ENCODE measurements around the gene TMED6. TPM values are rescaled to one million over a fixed set of nuclear protein-coding genes. Genes with fewer than 3 reads are reported as not detected.

TMED6 gene
- total and polyA plus RNA-seq, 2 donors (not counting 3 experiments of a cell fraction or from before 2014, with no cell fraction given) = 1.2 TPM; not detected in 1

GRCh38 chr16:69371564-69371963 is 20.0 kb upstream of the TMED6 start:
- dilution Hi-C loops (cut with MboI; ENCODE audit: extremely low pct_ligation_motif_present, low sequenced_read_pairs) (no loop called here), intact Hi-C loops (cut with micrococcal nuclease) (no loop called here)
- BruUV-seq (replicated peaks) = no TSS peak
- Histone ChIP-seq H3K4me3 (replicated peaks in 1 of 3; ENCODE audit: insufficient read depth in 1 of 3, low read depth in 1 of 3, low read length in 3 of 3) (no peak overlapping the region), H3K9me3 (replicated peaks; ENCODE audit: control insufficient read depth, insufficient read depth, low read length) (no peaks in the 10 kb centered on the region), H3K4me2 (ENCODE audit: insufficient read depth, low read length) (no peak overlapping the region), H3K9me1 (replicated peaks; ENCODE audit: control insufficient read depth, extremely low read depth, insufficient read depth, low read length) (no peaks in the 10 kb centered on the region), H3K36me3 (ENCODE audit: control insufficient read depth in 2 of 2, extremely low read depth in 1 of 2, insufficient read depth in 2 of 2, low read length in 2 of 2) (peaks cover 8 to 13% of the 10 kb centered on the region in 2 experiments), H3K4me1 (ENCODE audit: control insufficient read depth, extremely low read depth, insufficient read depth, low read length) (peaks cover 10% of the 10 kb centered on the region), H4K20me1 (replicated peaks; ENCODE audit: control insufficient read depth, extremely low read depth, insufficient read depth, low read length) (no peaks in the 10 kb centered on the region), H3K79me2 (ENCODE audit: control insufficient read depth, insufficient read depth, low read length) (peaks cover 2% of the 10 kb centered on the region), H3K9ac (replicated peaks; ENCODE audit: extremely low read depth, insufficient read depth, low read length) (no peak overlapping the region), H2AFZ (ENCODE audit: low read depth, low read length) (no peak overlapping the region), H3K27me3 (ENCODE audit: control insufficient read depth in 2 of 2, insufficient read depth in 2 of 2, low read length in 2 of 2) (no peaks in the 10 kb centered on the region), H3K27ac (ENCODE audit: insufficient read depth, low read depth, low read length) (no peak overlapping the region)
- POLR2A ChIA-PET = no interaction called here
- TF ChIP-seq MYC (IDR thresholded peaks at IDR 0.05; ENCODE audit: low read depth, low read length) (no peak), MAX (IDR thresholded peaks at IDR 0.05; ENCODE audit: insufficient read depth, insufficient read length) (no peak), GATA2 (IDR thresholded peaks at IDR 0.05; ENCODE audit: insufficient read depth, insufficient read length, low read depth, low read length) (no peak), POLR2A (IDR thresholded peaks at IDR 0.05; ENCODE audit: low read depth, low read length) (no peak), FOS (IDR thresholded peaks at IDR 0.05; ENCODE audit: borderline replicate concordance, insufficient read depth, low read length) (no peak), POLR2AphosphoS5 (IDR thresholded peaks at IDR 0.05; ENCODE audit: insufficient read depth, low read depth, low read length) (no peak), CTCF (IDR thresholded peaks at IDR 0.05; ENCODE audit: extremely low read depth in 1 of 2, insufficient read depth in 1 of 2, low read depth in 1 of 2, low read length in 2 of 2) (no peak), JUN (IDR thresholded peaks at IDR 0.05; ENCODE audit: borderline replicate concordance, insufficient read depth, insufficient read length, low read depth) (no peak), EZH2 (IDR thresholded peaks at IDR 0.05; ENCODE audit: borderline replicate concordance, low read depth, low read length, severe bottlenecking) (no peak)
- peak; percentile 11 for DNase-seq (ENCODE audit: low read depth, low spot score)
- no peak for FAIRE-seq
- CTCF ChIA-PET = interaction anchor here (1.4 kb wide), 1 partner anchor 10 kb away, joined by 3 read pairs; no protein-coding TSS in a partner anchor

Data from endothelial cell of umbilical vein (primary cell).